GM19395 (cell line): ENCODE results near the gene PDLIM1.
"Not testable (repeated sequence)": the region's sequence is repeated elsewhere in the genome, so short reads cannot be mapped to it uniquely, and the experiment has no call there.

Experiments
- ATAC-seq: cut with Tn5 transposase; IDR thresholded peaks from one replicate; pipeline ENCODE4 v1.9.1; 2021; ENCODE audit warnings: mild to moderate bottlenecking, moderate library complexity; ENCODE audit not compliant: unreplicated experiment

The PDLIM1 gene

DNA sequence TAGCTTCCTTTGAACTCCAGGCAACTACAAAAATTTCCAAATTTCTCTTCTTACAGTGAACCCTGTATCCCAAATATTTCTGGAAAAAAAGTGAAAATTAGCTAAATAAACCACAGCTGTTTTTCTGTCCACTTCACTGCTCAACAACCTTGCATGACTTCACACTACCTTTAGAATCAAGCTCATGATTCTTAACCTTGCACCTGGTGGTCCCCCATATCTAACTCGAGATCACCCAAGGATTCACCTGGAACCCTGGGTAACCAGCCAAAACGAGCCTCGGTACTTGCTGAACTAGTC lies 47.5 kb downstream of the PDLIM1 start:
- ATAC-seq = no peak

DNA sequence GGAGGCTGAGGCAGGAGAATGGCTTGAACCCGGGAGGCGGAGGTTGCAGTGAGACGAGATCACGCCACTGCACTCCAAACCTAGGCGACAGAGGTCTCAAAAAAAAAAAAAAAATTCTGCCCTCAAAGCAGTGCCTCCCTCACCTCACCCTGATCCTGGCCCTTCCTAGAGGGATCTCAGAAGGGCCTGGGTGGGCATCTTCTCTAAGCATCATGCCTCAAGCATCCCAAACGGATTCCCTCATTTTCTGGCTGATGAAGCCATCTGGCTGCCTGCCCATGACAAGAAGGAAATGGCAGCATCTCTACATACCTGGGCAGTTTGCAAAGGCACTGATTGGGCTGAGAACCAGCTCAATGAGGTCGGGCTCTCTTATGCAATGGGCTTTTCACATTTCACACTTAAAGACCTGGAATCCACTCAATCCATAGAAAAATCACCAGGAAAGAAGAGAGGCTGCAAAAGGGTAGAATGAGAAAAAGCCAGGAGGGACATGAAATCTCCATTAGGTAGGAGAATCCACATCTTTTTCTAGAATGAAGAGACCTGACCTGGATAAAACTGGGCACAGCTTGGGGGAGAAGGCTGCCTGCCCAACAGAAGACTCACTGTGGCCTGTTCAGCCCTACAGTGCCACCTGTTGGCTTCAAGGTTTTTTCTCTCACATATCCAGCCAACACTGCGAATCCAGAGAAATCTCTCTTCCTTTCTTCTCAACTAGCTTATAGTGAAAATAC lies 48.1 kb downstream of the PDLIM1 start:
- no peak for ATAC-seq

DNA sequence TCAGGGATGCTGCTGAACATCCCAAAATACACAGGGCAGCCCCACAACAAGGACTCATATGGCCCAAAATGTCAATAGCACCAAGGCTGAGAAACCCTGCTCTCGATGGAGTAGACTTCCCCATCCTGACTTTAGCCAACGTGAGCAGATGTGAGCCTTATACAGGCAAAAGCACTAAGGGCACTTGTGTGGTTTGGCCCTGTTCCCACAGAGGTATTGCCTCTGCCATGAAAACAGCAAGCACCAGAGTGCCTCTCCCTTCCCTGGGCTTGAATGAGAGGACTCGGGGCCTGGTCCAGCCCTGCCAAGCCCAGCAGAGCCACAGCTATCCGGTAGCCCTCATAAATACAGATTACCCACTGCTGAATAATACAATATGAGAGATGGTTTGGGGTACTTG lies 49.3 kb downstream of the PDLIM1 start:
- ATAC-seq = no peak

DNA sequence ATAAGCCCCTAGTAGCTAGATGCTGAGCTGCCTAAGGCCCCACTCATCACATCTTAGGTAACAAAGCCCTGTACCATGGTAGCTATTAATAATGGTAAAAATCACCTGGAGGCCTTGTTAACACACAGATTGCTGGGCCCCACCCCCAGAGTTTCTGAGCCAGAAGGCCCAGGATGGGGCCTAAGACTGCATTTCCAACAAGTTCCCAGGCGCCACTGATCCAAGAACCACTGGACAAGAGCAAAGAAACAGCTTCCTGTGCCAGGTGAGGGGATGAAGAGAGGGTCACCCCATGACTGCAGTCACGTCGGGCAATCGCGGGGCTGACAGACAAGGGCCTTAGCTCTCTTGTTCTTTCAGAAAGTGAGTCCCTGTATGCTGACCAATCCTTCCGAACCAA lies 50.0 kb downstream of the PDLIM1 start:
- ATAC-seq = no peak

DNA sequence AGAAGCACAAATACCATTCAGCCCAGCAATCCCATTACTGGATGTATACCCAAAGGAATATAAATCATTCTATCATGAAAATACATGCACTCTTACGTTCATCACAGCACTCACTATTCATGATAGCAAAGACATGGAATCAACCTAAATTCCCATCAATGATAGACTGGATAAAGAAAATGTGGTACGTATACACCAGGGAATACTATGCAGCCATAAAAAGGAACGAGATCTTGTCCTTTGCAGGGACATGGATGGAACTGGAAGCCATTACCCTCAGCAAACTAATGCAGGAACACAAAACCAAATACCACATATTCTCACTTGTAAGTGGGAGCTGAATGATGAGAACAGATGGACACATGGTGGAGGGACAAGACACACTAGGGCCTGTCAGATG lies 50.7 kb downstream of the PDLIM1 start:
- not testable (repeated sequence) for ATAC-seq

DNA sequence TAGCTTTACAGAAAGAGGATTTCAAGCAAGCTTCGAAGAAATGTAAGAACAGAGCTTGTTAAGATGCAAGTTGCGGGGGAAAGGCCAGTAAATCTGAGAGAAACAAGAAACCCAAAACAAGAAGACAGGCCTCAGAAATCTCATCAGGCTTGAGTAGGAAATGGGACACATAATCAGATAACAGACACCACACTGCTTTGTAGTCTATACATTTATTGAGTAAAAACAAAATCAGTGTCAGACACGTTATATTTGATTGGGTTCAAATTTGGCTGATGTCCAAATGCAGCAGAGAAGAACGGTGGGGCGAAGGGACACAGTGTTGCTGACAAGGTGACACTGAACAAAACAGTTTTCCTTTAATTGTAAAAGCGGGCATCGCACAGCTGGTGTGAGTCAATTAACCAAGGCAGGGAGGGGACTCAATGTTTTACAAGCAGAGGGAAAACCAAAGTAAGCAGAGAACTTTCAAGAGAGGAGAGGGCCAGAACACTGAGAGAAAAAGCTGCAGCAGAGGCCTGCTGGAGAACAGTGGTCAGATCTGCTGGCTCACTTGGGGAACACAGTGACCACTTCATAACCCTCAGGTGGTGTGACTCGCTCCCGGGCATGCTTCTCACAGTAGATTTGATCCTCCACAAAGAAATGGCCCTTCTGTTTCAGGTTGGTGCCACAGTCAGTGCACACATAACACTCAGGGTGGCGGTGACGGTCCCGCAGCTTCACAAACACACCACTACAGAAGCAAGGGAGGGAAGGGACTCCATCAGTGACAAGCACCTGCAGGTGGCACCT lies 53.2 kb downstream of the PDLIM1 start:
- no peak for ATAC-seq

DNA sequence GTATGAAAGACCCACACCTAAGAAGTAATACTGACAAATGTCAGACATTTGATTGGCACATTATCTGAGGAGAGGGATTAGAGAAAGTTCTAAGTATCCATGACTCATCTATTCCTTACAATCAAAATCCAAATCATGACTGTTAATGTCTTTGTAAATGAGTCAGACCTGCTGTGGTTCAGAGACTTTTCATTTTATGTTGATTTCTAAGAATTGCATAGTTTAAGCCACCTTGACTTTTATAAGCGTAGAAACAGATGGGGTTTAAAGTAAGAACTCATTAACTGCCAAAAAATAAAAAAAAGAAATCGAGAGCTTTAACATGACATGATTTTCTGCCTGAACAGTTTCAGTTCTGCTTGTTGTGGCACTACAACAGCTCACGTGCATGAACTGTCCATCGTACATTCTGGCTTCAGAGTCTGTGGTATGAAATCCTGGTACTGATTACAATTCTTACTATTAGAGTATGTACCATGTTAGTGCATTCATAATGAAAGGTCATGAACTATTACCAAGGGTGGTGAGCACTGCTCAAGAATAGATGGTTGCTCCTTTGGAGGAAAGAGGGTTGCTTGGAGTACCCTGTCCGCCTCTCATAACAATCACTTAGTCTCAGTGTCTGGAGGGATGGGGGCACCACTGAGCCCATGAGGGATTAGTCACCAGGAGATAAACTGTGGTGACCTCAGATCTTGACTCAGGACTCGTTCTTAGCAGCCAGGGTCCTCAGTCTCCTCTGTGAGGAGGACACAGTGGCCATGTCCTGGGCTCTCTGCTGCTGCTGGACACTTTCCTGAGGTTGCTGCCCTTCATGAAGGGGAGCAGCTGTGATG lies 54.5 kb downstream of the PDLIM1 start:
- peak; percentile 98 for ATAC-seq

DNA sequence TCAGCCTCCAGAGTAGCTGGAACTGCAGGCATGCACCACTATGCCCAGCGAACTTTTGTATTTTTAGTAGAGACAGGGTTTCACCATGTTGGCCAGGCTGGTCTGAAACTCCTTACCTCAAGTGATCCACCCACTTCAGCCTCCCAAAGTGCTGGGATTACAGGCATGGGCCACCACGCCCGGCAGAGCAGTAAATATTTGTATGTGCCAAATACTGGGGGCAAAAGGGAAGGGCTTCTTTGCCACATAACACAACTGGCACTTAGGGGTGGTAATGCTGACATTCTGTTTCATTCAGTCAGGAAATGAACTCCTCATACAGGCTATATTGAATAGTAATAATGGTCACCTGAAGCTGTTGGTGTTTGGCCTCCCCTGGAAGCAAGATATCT lies 55.1 kb downstream of the PDLIM1 start:
- ATAC-seq = no peak

DNA sequence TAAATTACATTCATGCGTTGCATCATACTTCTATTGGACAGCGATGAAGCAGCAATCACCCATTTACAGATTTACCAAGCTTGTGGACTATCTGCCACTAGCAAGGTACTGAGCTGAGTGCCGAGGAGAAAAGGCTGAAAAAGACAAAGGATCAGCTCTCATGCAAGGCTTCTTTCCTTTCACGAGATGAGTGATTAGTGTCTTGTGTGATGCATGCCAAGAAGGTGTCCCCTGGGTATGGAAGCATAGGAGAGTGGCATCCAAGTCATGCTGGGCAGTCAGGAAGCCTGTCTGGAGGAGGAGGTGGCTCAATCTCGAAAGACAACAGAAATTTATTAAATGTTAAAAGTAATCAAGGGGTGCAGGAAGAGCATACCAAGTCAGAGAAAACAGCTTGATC lies 55.9 kb downstream of the PDLIM1 start:
- ATAC-seq = no peak

DNA sequence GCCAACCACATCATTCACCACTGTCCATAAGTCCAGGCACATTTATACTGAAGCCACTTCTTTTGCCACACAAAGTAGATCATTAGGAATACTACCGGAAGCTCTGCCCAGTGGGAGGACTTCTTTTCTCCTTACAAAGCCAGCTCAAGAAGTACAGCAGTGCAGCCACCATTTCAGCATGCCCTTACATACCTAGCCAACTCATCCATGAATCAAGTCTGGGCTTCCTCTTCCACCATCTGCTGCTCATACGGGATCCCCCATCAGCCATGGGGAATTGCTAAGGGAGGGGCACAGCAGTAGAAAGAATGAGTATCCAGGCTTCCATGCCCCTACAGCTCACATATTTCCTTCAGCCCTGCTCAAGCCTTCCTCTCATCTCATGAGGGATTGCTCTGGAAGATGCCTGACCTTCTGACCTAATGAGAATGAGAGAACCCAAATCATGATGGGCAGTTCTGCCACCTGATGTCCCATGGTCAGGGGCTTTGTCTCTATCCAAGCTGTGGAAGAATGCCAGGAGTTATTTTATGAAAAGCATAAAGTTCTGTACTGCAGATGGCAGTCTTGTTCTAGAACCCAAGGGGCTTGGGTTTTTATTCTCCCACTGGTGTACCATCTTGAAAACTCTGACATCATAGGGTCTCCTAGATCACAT lies 57.3 kb downstream of the PDLIM1 start:
- ATAC-seq = no peak

DNA sequence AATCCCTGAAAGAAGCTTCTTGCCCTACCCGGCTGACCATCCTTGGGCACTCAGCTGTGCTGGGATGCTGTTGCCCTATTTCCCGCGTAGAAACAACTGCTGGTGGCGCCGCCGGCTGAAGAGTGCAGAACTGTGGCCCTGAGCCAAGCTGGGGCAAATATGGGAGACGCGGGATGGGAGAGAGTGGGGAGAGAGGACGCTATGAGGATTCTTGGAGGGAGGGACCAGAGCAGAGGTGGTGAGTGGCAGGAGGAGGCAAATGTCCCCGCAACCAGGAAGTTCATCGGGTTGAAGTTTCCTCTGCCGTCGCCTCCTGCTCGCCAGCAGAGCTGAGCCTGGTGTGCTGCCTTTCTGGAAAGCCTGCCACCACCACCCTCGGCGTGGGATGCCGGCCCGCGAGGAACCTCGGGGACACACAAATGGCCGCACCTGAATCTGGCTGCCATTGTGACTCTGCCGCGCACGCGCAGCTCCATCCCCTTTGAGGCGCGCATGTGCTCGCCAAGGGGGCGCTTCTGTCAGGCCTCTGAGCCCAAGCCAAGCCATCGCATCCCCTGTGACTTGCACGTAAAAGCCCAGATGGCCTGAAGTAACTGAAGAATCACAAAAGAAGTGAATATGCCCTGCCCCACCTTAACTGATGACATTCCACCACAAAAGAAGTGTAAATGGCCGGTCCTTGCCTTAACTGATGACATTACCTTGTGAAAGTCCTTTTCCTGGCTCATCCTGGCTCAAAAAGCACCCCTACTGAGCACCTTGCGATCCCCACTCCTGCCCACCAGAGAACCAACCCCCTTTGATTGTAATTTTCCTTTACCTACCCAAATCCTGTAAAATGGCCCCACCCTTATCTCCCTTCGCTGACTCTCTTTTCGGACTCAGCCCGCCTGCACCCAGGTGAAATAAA lies 59.9 kb downstream of the PDLIM1 start:
- peak; percentile 76 for ATAC-seq

DNA sequence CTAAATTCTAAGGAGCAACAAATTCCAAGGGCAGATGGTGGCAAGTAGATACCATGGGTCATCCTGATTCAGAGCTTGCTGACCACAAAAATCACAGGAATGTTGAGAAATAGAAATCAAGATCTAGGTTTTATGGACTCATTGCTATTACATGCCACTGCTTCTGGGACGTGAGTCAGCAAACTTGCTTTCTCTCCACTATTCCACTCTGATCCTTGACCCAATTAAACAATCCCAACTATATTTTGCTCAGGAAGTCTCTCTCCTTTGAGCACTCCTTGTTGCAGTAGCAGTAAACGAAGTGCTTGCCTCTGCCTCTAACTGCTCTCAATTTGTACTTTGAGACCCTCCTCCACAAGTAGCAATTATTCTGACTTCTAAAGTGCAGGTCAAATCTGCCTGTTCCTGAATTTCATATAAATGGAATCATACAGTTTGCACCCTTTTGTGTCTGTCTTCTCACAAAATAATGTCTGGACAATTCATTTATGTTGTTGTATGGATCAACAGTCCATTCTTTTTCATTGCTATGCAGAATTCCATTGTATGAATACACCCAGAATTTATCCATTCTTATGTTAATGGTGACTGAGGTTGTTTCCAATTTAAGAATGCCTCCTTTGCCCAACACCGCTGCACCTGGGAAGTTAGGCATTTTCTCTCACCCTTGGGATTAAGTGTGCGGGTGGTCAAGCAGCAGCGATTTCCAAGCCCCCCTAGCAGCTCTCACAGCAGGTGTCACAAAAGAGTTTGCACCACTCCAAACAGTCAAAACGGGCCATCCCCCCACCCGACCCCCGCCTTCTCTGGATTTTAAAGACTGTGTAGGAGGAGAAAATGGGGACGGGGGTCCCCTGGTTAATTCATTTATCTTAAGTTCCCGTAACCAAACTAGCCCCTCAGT lies 60.8 kb downstream of the PDLIM1 start:
- ATAC-seq = no peak

DNA sequence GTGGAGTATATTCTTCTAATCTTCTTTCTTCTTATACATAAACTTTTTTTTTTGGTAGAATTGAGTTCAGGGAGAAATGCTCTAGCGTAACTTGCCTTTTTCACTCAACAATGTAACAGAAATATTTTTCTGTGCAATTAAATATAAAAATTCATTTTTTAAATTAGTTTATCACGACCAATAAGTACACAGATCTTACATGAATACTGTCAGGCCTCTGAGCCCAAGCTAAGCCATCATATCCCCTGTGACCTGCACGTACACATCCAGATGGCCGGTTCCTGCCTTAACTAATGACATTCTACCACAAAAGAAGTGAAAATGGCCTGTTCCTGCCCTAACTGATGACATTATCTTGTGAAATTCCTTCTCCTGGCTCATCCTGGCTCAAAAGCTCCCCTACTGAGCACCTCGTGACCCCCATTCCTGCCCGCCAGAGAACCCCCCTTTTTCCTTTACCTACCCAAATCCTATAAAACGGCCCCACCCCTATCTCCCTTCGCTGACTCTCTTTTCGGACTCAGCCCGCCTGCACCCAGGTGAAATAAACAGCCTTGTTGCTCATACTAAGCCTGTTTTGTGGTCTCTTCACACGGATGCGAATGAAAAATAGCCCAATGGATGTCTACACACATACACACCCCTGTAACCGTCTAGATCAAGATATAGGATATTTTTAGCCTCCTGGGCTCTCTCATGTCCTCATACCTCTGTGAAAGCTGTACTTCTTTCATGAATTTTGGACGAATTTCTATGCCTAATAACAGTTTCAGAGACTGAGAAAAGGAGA lies 61.7 kb downstream of the PDLIM1 start:
- not testable (repeated sequence) for ATAC-seq

DNA sequence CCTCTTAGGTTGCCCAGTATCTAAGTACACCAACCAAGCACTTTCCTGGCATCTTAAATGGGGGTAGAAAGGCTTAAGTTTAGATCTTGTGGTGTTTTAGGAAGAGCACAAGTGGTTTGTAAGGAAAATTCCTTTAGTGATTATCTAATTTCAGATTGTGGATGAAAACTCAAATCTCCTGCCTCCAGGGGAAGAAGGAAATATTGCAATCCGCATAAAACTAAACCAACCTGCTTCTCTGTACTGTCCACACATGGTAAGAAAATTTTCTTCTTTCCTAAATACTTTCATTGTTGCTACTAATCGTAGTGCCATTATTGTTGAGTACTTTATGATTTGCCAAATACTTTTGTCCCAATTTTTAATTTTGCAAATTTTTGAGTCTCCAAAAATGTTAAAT lies 65.7 kb downstream of the PDLIM1 start:
- no peak for ATAC-seq

DNA sequence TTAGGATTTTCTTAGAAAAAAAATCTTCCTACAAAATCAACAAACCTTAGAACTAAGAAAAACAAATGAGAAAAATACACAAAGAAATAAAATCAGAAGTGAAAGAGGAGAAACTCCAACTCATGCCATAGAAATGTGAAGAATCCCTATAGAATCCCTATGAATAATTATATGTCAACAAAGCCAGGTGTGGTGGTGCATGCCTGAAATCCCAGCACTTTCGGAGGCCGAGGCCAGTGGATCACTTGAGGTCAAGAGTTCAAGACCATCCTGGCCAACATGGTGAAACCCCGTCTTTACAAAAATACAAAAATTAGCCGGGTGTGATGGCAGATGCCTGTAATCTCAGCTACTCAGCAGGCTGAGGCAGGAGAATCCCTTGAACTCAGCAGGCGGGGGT lies 69.7 kb downstream of the PDLIM1 start:
- ATAC-seq = no peak

DNA sequence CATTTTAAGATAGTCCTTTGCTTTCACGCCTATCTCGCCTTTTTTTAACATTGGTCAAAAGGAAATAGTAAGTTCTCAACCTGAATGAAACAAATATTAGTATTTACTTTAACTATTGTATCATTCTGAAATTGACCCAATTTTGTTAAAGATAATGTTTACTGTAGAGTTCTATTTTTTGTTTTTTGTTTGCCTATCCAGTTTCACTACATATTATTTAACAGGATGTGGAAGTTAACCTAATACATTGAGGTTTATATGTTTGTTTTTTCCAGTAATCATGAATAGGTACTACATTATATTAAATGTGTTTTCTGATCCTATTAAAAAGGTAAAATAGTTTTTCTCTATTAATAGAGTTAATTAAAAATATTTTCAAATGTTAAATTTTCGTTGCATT lies 70.3 kb downstream of the PDLIM1 start:
- no peak for ATAC-seq

DNA sequence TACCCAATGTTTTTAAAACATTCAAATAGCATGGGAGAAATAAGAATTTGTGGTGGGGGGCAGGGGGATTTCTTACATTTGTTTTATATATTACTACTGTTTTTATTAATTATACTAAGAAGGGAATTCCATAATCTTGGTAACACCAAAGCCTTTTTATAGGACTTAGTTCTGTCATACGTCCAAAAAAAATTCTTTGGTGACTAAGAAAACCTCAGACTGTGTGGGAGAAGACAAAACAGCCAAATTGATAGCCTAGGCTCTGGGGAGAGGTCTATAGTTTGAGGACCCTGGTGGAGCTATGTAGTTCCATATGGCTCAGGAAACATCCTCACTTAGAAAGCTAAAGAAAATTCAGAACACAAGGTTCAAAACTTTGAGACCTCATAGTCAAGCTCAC lies 73.3 kb downstream of the PDLIM1 start:
- no peak for ATAC-seq

DNA sequence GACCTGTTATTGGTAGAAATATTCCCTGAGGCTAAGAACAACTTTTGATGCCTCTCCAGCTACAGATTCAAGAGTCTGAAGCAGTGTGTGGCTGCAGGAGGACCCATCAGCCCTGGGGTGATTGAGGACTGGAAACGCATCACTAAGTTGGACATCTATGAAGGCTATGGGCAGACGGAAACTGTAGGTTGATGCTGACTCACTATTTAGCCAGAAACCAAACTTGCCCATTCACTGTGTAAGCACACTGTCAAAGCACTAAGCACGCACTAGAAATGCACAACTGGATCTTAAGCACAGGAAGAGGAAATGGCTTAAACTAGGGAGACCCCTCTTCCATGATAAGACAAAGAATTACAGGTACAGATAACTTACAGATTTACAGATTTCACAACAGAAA lies 76.0 kb downstream of the PDLIM1 start:
- peak; percentile 53 for ATAC-seq
